ENCODE results near the gene LUC7L. TPM values are rescaled to one million over a fixed set of nuclear protein-coding genes. Genes with fewer than 3 reads are reported as not detected.

Gene LUC7L
- polyA plus RNA-seq, 3 donors = 116 to 159 (median 151) TPM

DNA sequence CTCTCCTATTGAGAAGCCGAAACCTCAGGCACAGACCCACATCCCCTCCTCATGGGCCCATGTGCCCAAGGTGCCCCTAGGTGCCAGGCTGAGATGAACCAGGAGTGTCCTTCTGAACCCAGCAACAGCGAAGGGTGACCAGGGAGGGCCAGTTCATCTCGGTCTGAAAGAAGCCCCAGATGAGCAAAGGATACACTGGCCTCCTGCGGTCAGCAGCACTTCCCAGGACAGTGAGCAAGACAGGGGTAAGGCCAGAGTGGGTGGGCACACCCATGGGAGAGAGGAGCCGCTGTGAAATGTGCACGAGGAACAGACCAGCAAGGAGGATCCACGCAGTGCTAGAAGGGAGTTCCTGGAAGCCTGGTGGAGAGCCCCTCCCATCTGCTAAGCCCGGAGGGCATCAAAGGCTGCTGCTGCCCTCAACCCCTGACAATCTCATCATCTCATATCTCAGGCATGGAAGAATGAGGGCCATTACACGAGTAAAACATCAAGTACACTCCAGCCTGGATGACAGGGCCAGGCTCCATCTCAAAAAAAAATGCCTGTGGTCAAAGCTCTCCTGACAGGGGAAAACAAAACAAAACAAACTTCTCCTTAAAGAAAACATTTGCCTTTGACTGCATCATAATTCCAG, 80.1 kb downstream of the LUC7L start:
- DNase-seq = no peak

- DNase-seq = no peak
Measured at GRCh38 chr16:146646-147045, 82.6 kb downstream of the LUC7L start.

- DNase-seq = no peak
Measured at GRCh38 chr16:144797-145252, 84.4 kb downstream of the LUC7L start.

- no peak for DNase-seq
Measured at GRCh38 chr16:143456-143855, 85.8 kb downstream of the LUC7L start.

GRCh38 chr16:143047-143446, 86.2 kb downstream of the LUC7L start:
- DNase-seq = no peak

DNA sequence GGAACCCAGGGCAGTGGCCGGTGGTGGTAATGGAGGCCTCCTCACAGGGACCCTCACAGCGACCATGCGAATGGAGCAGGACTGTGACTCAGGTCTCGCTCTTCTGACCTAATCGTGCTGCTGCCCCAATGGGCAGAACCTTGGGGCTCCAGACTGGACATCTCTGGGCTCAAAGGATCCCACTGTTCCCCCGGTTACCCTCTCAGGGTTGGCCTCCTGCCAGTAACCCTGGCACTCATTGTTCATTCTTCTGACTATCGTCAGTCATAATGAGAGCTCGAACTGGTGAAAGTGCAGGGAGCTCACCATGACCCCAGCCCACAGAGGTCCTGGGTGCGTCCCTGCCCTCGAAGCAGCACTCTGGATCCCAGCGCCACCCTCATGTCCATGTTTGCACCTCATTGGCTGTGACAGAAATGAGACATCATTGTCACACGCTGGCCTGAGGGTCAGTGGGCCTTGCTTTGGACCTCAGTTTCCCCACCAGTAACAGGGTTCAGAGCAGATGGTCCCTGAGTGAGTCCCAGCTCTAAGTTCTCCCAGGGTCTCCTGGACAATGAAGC, 86.8 kb downstream of the LUC7L start:
- no peak for DNase-seq

- no peak for DNase-seq
Measured at GRCh38 chr16:140175-140857, 88.9 kb downstream of the LUC7L start.

Other genes with a start within 250 kb of the LUC7L start
- gene POLR3K, start 175.8 kb downstream of the LUC7L start, polyA plus RNA-seq (ENCODE audit: insufficient read length in 3 of 3) = 10 to 100 TPM; 12.3 to 13.6 (median 13.5) TPM
- gene SNRNP25, start 175.6 kb downstream of the LUC7L start, polyA plus RNA-seq (ENCODE audit: insufficient read length in 3 of 3) = 10 to 100 TPM; 43.0 to 46.0 (median 44.3) TPM
- 10 to 100 TPM; 25.3 to 30.4 (median 29.9) TPM for gene RHBDF1, start 156.8 kb downstream of the LUC7L start, polyA plus RNA-seq (ENCODE audit: insufficient read length in 3 of 3)
- gene MPG, start 151.2 kb downstream of the LUC7L start, polyA plus RNA-seq (ENCODE audit: insufficient read length in 3 of 3) = 10 to 100 TPM; 26.9 to 32.2 (median 31.5) TPM
- 10 to 100 TPM; 30.9 to 38.4 (median 36.7) TPM for gene NPRL3, start 90.8 kb downstream of the LUC7L start, polyA plus RNA-seq (ENCODE audit: insufficient read length in 3 of 3)
- gene HBZ, start 76.8 kb downstream of the LUC7L start, polyA plus RNA-seq (ENCODE audit: insufficient read length in 3 of 3) = 1 to 10 TPM; 1.8 to 3.1 (median 2.4) TPM
- gene HBM, start 63.5 kb downstream of the LUC7L start, polyA plus RNA-seq (ENCODE audit: insufficient read length in 3 of 3) = 1 to 10 TPM; 3.2 to 5.6 (median 4.8) TPM
- gene HBA2, start 56.6 kb downstream of the LUC7L start, polyA plus RNA-seq (ENCODE audit: insufficient read length in 3 of 3) = 1,000 to 10,000 TPM in 2 of 3 donors, 100 to 1,000 TPM in 1; 753 to 1,397 (median 1,145) TPM
- 100 to 1,000 TPM; 567 to 842 (median 719) TPM for gene HBA1, start 52.8 kb downstream of the LUC7L start, polyA plus RNA-seq (ENCODE audit: insufficient read length in 3 of 3)
- gene HBQ1, start 49.0 kb downstream of the LUC7L start, polyA plus RNA-seq (ENCODE audit: insufficient read length in 3 of 3) = 1 to 10 TPM in 1 of 3 donors, under 1 TPM in 2; 0.73 to 1.2 (median 0.75) TPM
- 10 to 100 TPM; 85.7 to 90.9 (median 87.4) TPM for gene FAM234A, start 5.4 kb upstream of the LUC7L start, polyA plus RNA-seq (ENCODE audit: insufficient read length in 3 of 3)
- 1 to 10 TPM; 1.8 to 2.8 (median 1.9) TPM for gene RGS11, start 46.5 kb upstream of the LUC7L start, polyA plus RNA-seq (ENCODE audit: insufficient read length in 3 of 3)
- gene ARHGDIG, start 51.1 kb upstream of the LUC7L start, polyA plus RNA-seq (ENCODE audit: insufficient read length in 3 of 3) = 1 to 10 TPM; 1.2 to 5.6 (median 4.2) TPM
- 1 to 10 TPM in 2 of 3 donors, under 1 TPM in 1; 0.58 to 2.4 (median 1.4) TPM for gene PDIA2, start 53.7 kb upstream of the LUC7L start, polyA plus RNA-seq (ENCODE audit: insufficient read length in 3 of 3)
- gene AXIN1, start 123.3 kb upstream of the LUC7L start, polyA plus RNA-seq (ENCODE audit: insufficient read length in 3 of 3) = 10 to 100 TPM; 21.9 to 22.9 (median 22.7) TPM
- 10 to 100 TPM; 66.6 to 94.3 (median 88.1) TPM for gene MRPL28, start 141.1 kb upstream of the LUC7L start, polyA plus RNA-seq (ENCODE audit: insufficient read length in 3 of 3)
- gene PGAP6, start 152.5 kb upstream of the LUC7L start, polyA plus RNA-seq (ENCODE audit: insufficient read length in 3 of 3) = 10 to 100 TPM; 59.4 to 76.2 (median 65.6) TPM
- 100 to 1,000 TPM; 120 to 161 (median 140) TPM for gene NME4, start 167.8 kb upstream of the LUC7L start, polyA plus RNA-seq (ENCODE audit: insufficient read length in 3 of 3)
- 10 to 100 TPM; 19.6 to 47.3 (median 33.7) TPM for gene DECR2, start 172.4 kb upstream of the LUC7L start, polyA plus RNA-seq (ENCODE audit: insufficient read length in 3 of 3)
- gene RAB11FIP3, start 196.2 kb upstream of the LUC7L start, polyA plus RNA-seq (ENCODE audit: insufficient read length in 3 of 3) = 100 to 1,000 TPM; 100 to 155 (median 149) TPM